GM23338 (cell line): ENCODE measurements around the gene ST14.

Experiments
- CREB1 ChIP-seq: fragments of 250-450 bp; sonication (Bioruptor Pico); IDR thresholded peaks from 2 replicates; pipeline ENCODE4 v1.5.0; 2020; ENCODE audit warnings: low read depth, mild to moderate bottlenecking, moderate library complexity
- CTCF ChIP-seq, 2 experiments: fragments of 200-600 bp in 1 of 2; sonication (generic) in 1 of 2; conservative IDR thresholded peaks; 2 replicates each; pipeline versions ENCODE4 v1.5.1 to v1.6.1; 2016 to 2017; ENCODE audit warnings: antibody characterized with exemption in 2 of 2, low read depth in 2 of 2, mild to moderate bottlenecking in 2 of 2, moderate library complexity in 1 of 2
- EZH2 ChIP-seq: fragments of 200-600 bp; sonication (generic); IDR thresholded peaks from one replicate; pipeline ENCODE4 v1.8.0; 2017; ENCODE audit warnings: antibody characterized with exemption, mild to moderate bottlenecking, low read depth; ENCODE audit not compliant: unreplicated experiment
- EZH2phosphoT487 ChIP-seq: fragments of 200-600 bp; sonication (generic); IDR thresholded peaks from one replicate; pipeline ENCODE4 v1.8.1; 2018; ENCODE audit warnings: antibody characterized with exemption; ENCODE audit not compliant: unreplicated experiment
- JUNB ChIP-seq: IDR thresholded peaks from one replicate; pipeline ENCODE4 v1.6.1; 2016; ENCODE audit warnings: antibody characterized with exemption; ENCODE audit not compliant: unreplicated experiment
- NANOG ChIP-seq: IDR thresholded peaks from 2 replicates; pipeline ENCODE4 v1.6.1; 2016; ENCODE audit warnings: antibody characterized with exemption, borderline replicate concordance
- POLR2AphosphoS5 ChIP-seq: IDR thresholded peaks from 2 replicates; pipeline ENCODE4 v1.6.1; 2016; ENCODE audit warnings: antibody characterized with exemption, low read depth
- REST ChIP-seq: IDR thresholded peaks from one replicate; pipeline ENCODE4 v1.6.1; 2018; ENCODE audit warnings: antibody characterized with exemption; ENCODE audit not compliant: unreplicated experiment
- STAT1 ChIP-seq: IDR thresholded peaks from one replicate; pipeline ENCODE4 v1.6.1; 2016; ENCODE audit warnings: antibody characterized with exemption; ENCODE audit not compliant: unreplicated experiment
- ZNF114 ChIP-seq: fragments of 250-450 bp; sonication (Bioruptor Pico); IDR thresholded peaks from 2 replicates; pipeline ENCODE4 v1.5.0; 2020; ENCODE audit warnings: mild to moderate bottlenecking, moderate library complexity
- ZNF331 ChIP-seq: fragments of 250-450 bp; sonication (Bioruptor Pico); IDR thresholded peaks from 2 replicates; pipeline ENCODE4 v1.5.0; 2020; ENCODE audit warnings: low read depth, mild to moderate bottlenecking, moderate library complexity
- TF ChIP-seq, protein P1 (sequence below): IDR thresholded peaks from 2 replicates; pipeline ENCODE4 v1.6.1; 2016; ENCODE audit warnings: antibody characterized with exemption

- no peak for TF ChIP-seq CTCF (conservative IDR thresholded peaks at IDR 0.05; ENCODE audit: low read depth in 2 of 2)
- TF ChIP-seq EZH2phosphoT487: no peak
- no peak for TF ChIP-seq POLR2AphosphoS5
- TF ChIP-seq ZNF331 (CRISPR knock-in tag): no peak
- no peak for TF ChIP-seq EZH2
- no peak for TF ChIP-seq CREB1 (CRISPR knock-in tag)
- TF ChIP-seq REST: no peak
- TF ChIP-seq, protein P1, sequence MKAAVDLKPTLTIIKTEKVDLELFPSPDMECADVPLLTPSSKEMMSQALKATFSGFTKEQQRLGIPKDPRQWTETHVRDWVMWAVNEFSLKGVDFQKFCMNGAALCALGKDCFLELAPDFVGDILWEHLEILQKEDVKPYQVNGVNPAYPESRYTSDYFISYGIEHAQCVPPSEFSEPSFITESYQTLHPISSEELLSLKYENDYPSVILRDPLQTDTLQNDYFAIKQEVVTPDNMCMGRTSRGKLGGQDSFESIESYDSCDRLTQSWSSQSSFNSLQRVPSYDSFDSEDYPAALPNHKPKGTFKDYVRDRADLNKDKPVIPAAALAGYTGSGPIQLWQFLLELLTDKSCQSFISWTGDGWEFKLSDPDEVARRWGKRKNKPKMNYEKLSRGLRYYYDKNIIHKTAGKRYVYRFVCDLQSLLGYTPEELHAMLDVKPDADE: no peak
- no peak for TF ChIP-seq ZNF114
- TF ChIP-seq NANOG: no peak
- TF ChIP-seq JUNB: no peak
- TF ChIP-seq STAT1: no peak
These were observed 51.6 kb downstream of the ST14 start for GRCh38 chr11:130211144-130211543.
